HEK293 (cell line): Measurements from ENCODE around the gene CATSPER1.

Source experiments
- CTCF ChIA-PET: fragments of 350-600 bp; formaldehyde crosslinking; extraction: SDS; loops from one replicate; lab custom pipeline; 2021; ENCODE audit warnings: antibody characterized with exemption; lab: Yijun Ruan, JAX
- POLR2A ChIA-PET: fragments of 300-600 bp; formaldehyde crosslinking; extraction: SDS; loops from one replicate; lab custom pipeline; 2020; ENCODE audit warnings: antibody characterized with exemption, inconsistent platforms; lab: Yijun Ruan, JAX
- H3K27ac ChIP-seq: fragments of 200-500 bp; sonication (Bioruptor generic); 2 replicates; pipeline ENCODE4 v1.5.1; 2014; ENCODE audit warnings: low read depth, low read length, control low read depth, inconsistent platforms; ENCODE audit errors: extremely low read depth
- H3K36me3 ChIP-seq, 2 experiments: fragments of 200-500 bp in 1 of 2; sonication (Bioruptor generic) in 1 of 2; 1 replicate in 1 of 2; 2 replicates in 1 of 2; pipeline ENCODE4 v1.5.1; 2014 to 2017; ENCODE audit warnings: inconsistent platforms in 2 of 2, low read length in 2 of 2; ENCODE audit not compliant: control insufficient read depth in 2 of 2, insufficient read depth in 1 of 2
- H3K4me1 ChIP-seq: fragments of 200-500 bp; sonication (Bioruptor generic); 2 replicates; pipeline ENCODE4 v1.5.1; 2014; ENCODE audit warnings: mild to moderate bottlenecking, low read length, inconsistent platforms; ENCODE audit not compliant: control insufficient read depth, insufficient read depth
- H3K4me3 ChIP-seq: 2 replicates; pipeline ENCODE4 v1.5.1; 2011; ENCODE audit warnings: low read depth, mild to moderate bottlenecking, control low read depth, low read length, moderate library complexity
- H3K9me3 ChIP-seq: fragments of 200-500 bp; sonication (Bioruptor generic); 2 replicates; pipeline ENCODE4 v1.5.1; 2014; ENCODE audit warnings: low read depth, low read length, inconsistent platforms; ENCODE audit not compliant: control insufficient read depth, insufficient read depth
- FEZF1 ChIP-seq: fragments of 450-650 bp; formaldehyde crosslinking; IDR thresholded peaks from 2 replicates; pipeline ENCODE4 v1.5.1; 2016; ENCODE audit warnings: missing biosample characterization, missing genetic modification characterization
- HIC1 ChIP-seq: fragments of 450-650 bp; formaldehyde crosslinking; IDR thresholded peaks from 2 replicates; pipeline ENCODE4 v1.5.1; 2016; ENCODE audit warnings: missing biosample characterization, missing genetic modification characterization
- INSM2 ChIP-seq: fragments of 450-650 bp; formaldehyde crosslinking; IDR thresholded peaks from 2 replicates; pipeline ENCODE4 v1.5.1; 2016; ENCODE audit warnings: missing biosample characterization, missing genetic modification characterization
- KLF9 ChIP-seq: fragments of 450-650 bp; formaldehyde crosslinking; IDR thresholded peaks from 2 replicates; pipeline ENCODE4 v1.5.1; 2016; ENCODE audit warnings: missing biosample characterization, missing genetic modification characterization, low read depth
- MEIS1 ChIP-seq: sonication (generic); formaldehyde crosslinking; IDR thresholded peaks from 2 replicates; pipeline ENCODE4 v1.8.1; 2022; ENCODE audit warnings: missing genetic modification reagents, mild to moderate bottlenecking, borderline replicate concordance
- PRDM2 ChIP-seq: fragments of 450-650 bp; formaldehyde crosslinking; IDR thresholded peaks from 2 replicates; pipeline ENCODE4 v1.5.1; 2016; ENCODE audit warnings: missing biosample characterization, missing genetic modification characterization, borderline replicate concordance
- SCRT1 ChIP-seq: fragments of 450-650 bp; formaldehyde crosslinking; IDR thresholded peaks from 2 replicates; pipeline ENCODE4 v1.5.1; 2016; ENCODE audit warnings: missing biosample characterization, missing genetic modification characterization, borderline replicate concordance
- YY1 ChIP-seq: fragments of 450-650 bp; formaldehyde crosslinking; IDR thresholded peaks from 2 replicates; pipeline ENCODE4 v1.5.1; 2018; ENCODE audit warnings: missing biosample characterization, missing genetic modification characterization
- ZBTB17 ChIP-seq: fragments of 450-650 bp; formaldehyde crosslinking; IDR thresholded peaks from 2 replicates; pipeline ENCODE4 v1.5.1; 2016; ENCODE audit warnings: missing biosample characterization, missing genetic modification characterization
- ZFP37 ChIP-seq: fragments of 450-650 bp; formaldehyde crosslinking; IDR thresholded peaks from 2 replicates; pipeline ENCODE4 v1.5.1; 2016; ENCODE audit warnings: missing biosample characterization, missing genetic modification characterization
- ZNF112 ChIP-seq: fragments of 450-650 bp; formaldehyde crosslinking; IDR thresholded peaks from 2 replicates; pipeline ENCODE4 v1.5.0; 2017; ENCODE audit warnings: missing biosample characterization, missing genetic modification characterization
- ZNF121 ChIP-seq: fragments of 450-650 bp; formaldehyde crosslinking; IDR thresholded peaks from 2 replicates; pipeline ENCODE4 v1.5.1; 2016; ENCODE audit warnings: missing biosample characterization, missing genetic modification characterization
- ZNF174 ChIP-seq: fragments of 450-650 bp; formaldehyde crosslinking; IDR thresholded peaks from 2 replicates; pipeline ENCODE4 v1.5.0; 2017; ENCODE audit warnings: missing biosample characterization, mild to moderate bottlenecking, missing genetic modification characterization
- ZNF311 ChIP-seq: fragments of 450-650 bp; formaldehyde crosslinking; IDR thresholded peaks from 2 replicates; pipeline ENCODE4 v1.5.1; 2017; ENCODE audit warnings: missing biosample characterization, missing genetic modification characterization, borderline replicate concordance
- ZNF48 ChIP-seq: fragments of 450-650 bp; formaldehyde crosslinking; IDR thresholded peaks from 2 replicates; pipeline ENCODE4 v1.5.1; 2016; ENCODE audit warnings: missing biosample characterization, missing genetic modification characterization
- ZNF548 ChIP-seq: fragments of 450-650 bp; formaldehyde crosslinking; IDR thresholded peaks from 2 replicates; pipeline ENCODE4 v1.5.1; 2016; ENCODE audit warnings: missing biosample characterization, missing genetic modification characterization
- ZNF596 ChIP-seq: fragments of 450-650 bp; IDR thresholded peaks from 2 replicates; pipeline ENCODE4 v1.5.0; 2018; ENCODE audit warnings: missing biosample characterization, mild to moderate bottlenecking, missing genetic modification characterization, moderate library complexity
- ZNF645 ChIP-seq: fragments of 450-650 bp; formaldehyde crosslinking; IDR thresholded peaks from 2 replicates; pipeline ENCODE4; 2016; ENCODE audit warnings: missing biosample characterization, missing genetic modification characterization
- ZNF785 ChIP-seq: fragments of 450-650 bp; formaldehyde crosslinking; IDR thresholded peaks from 2 replicates; pipeline ENCODE4 v1.5.1; 2016; ENCODE audit warnings: missing biosample characterization, missing genetic modification characterization
- ZNF837 ChIP-seq: fragments of 450-650 bp; formaldehyde crosslinking; IDR thresholded peaks from 2 replicates; pipeline ENCODE4 v1.5.1; 2016; ENCODE audit warnings: missing biosample characterization, missing genetic modification characterization
- ZNF843 ChIP-seq: fragments of 450-650 bp; formaldehyde crosslinking; IDR thresholded peaks from 2 replicates; pipeline ENCODE4 v1.5.1; 2016; ENCODE audit warnings: missing biosample characterization, missing genetic modification characterization

Gene CATSPER1

GRCh38 chr11:65978391-65979238, 47.7 kb downstream of the CATSPER1 start:
- TF ChIP-seq ZNF112 (tag by site-specific recombination) (no peak), FEZF1 (tag by site-specific recombination) (no peak), ZNF785 (tag by site-specific recombination) (no peak), INSM2 (tag by site-specific recombination) (no peak), ZFP37 (tag by site-specific recombination) (no peak), ZNF121 (tag by site-specific recombination) (no peak), ZNF548 (tag by site-specific recombination) (no peak), ZNF174 (tag by site-specific recombination) (no peak), SCRT1 (tag by site-specific recombination) (no peak), ZNF311 (tag by site-specific recombination) (no peak), ZNF48 (tag by site-specific recombination) (no peak), HIC1 (no peak), ZNF645 (tag by site-specific recombination) (no peak)
- CTCF ChIA-PET = interaction anchor here (0.5 to 1.4 kb wide), 2 partner anchors 10 to 13 kb away, joined by 3 to 4 read pairs; no protein-coding TSS in a partner anchor
- no peaks in the 10 kb centered on the region for H3K9me3 ChIP-seq
- no peaks in the 10 kb centered on the region for H3K4me1 ChIP-seq
- no peak overlapping the region for H3K4me3 ChIP-seq
- H3K27ac ChIP-seq = no peak overlapping the region
- peaks cover 0 to 47% of the 10 kb centered on the region in 2 experiments; a peak in 2 of 3 replicates for H3K36me3 ChIP-seq
- POLR2A ChIA-PET = interaction anchor here (1.0 kb wide), 1 partner anchor 311 kb away, joined by 3 read pairs; the partner anchor contains the start of gene YIF1A

GRCh38 chr11:65977621-65978390, 48.5 kb downstream of the CATSPER1 start:
- Histone ChIP-seq H3K27ac (no peak overlapping the region), H3K4me3 (no peak overlapping the region), H3K4me1 (no peaks in the 10 kb centered on the region), H3K9me3 (no peaks in the 10 kb centered on the region), H3K36me3 (peaks cover 0 to 53% of the 10 kb centered on the region in 2 experiments; a peak in 2 of 3 replicates)
- ChIA-PET CTCF (no interaction called here), POLR2A (interaction anchor here (0.8 kb wide), 1 partner anchor 126 kb away, joined by 3 read pairs; no protein-coding TSS in a partner anchor)
- no peak for TF ChIP-seq ZNF843 (tag by site-specific recombination)
- TF ChIP-seq ZNF596 (tag by site-specific recombination) = no peak
- TF ChIP-seq ZNF837 = no peak
- no peak for TF ChIP-seq KLF9 (tag by site-specific recombination)
- no peak for TF ChIP-seq MEIS1 (CRISPR knock-in tag)
- no peak for TF ChIP-seq PRDM2 (tag by site-specific recombination)
- TF ChIP-seq ZBTB17 (tag by site-specific recombination) = no peak
- no peak for TF ChIP-seq YY1 (tag by site-specific recombination)
